ENCODE results near the gene PRKCZ.

Gene PRKCZ

DNA sequence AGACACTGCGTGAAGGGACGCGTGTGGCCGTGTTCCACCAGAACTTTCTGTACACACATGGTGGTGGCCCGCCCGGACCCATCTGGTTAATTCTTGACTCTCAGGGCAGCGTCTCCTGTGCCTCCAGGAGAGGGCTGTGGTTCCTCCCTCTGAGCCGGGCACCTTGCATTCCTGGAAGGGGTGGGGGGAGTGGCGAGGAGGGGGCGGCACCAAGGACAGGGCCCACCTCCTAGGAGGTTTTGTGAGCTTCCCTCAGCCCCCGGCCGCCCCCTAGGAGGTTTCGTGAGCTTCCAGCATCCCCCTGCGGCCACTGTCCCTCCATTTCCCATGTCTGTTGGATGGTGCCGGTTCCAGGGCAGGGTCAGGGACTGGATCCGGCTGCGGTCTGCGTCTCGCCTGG lies 115.4 kb downstream of the PRKCZ start:
- no peaks in the 10 kb centered on the region for H3K9me3 ChIP-seq (ENCODE audit: control insufficient read depth in 2 of 2, low read length in 2 of 2)
- H3K9ac ChIP-seq (ENCODE audit: low read length in 2 of 2) = no peak overlapping the region
- H3K27ac ChIP-seq (ENCODE audit: low read length) = no peak overlapping the region
- no peak overlapping the region for H3K4me3 ChIP-seq (ENCODE audit: low read length in 2 of 2)
- H3K27me3 ChIP-seq (ENCODE audit: control insufficient read depth in 1 of 2, insufficient read depth in 2 of 2, low read length in 2 of 2) = peaks cover 0 to 3% of the 10 kb centered on the region in 2 donors
- H3K36me3 ChIP-seq (ENCODE audit: control insufficient read depth in 2 of 2, insufficient read depth in 2 of 2, low read length in 2 of 2) = no peaks in the 10 kb centered on the region
- H3K4me1 ChIP-seq (ENCODE audit: control insufficient read depth, insufficient read depth, low read length) = no peaks in the 10 kb centered on the region

DNA sequence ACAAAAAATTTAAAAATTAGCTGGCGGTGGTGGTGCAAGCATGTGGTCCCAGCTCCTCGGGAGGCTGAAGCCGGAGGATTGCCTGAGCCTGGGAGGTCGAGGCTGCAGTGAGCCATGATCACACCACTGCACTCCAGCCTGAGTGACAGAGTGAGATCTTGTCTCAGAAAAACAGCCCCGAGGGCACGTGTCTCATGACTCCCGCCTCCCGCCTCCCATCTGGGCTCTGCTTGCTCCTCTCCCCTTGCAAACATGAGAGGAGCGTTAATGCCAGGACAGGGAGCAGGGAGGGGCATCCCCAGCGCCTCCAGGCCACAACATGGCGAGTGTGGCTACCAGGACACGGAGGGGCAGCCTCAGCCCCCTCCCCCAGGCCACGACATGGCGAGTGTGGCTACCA lies 116.0 kb downstream of the PRKCZ start:
- Histone ChIP-seq H3K27me3 (ENCODE audit: control insufficient read depth in 1 of 2, insufficient read depth in 2 of 2, low read length in 2 of 2) (peaks cover 0 to 3% of the 10 kb centered on the region in 2 donors), H3K9ac (ENCODE audit: low read length in 2 of 2) (no peak overlapping the region), H3K4me3 (ENCODE audit: low read length in 2 of 2) (no peak overlapping the region), H3K9me3 (ENCODE audit: control insufficient read depth in 2 of 2, low read length in 2 of 2) (no peaks in the 10 kb centered on the region), H3K36me3 (ENCODE audit: control insufficient read depth in 2 of 2, insufficient read depth in 2 of 2, low read length in 2 of 2) (no peaks in the 10 kb centered on the region), H3K27ac (ENCODE audit: low read length) (no peak overlapping the region), H3K4me1 (ENCODE audit: control insufficient read depth, insufficient read depth, low read length) (no peaks in the 10 kb centered on the region)

DNA sequence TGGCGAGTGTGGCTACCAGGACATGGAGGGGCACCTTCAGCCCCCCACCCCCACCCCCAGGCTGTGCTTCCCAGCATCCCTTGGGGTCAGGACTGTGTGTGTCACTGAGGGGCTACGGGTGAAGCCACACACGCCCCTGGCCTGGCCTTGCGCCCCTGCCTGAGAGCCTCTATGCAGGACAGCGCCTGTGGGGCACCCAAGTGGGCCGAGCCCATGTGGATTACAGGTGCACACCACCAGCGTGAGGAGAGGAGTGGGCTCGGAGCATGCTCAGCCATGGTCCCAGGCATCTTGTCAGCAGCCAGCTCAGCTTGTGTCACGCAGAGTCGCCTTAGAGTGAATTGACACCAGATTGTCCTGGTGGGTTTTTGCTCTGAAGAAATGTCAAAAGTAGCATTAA lies 116.5 kb downstream of the PRKCZ start:
- Histone ChIP-seq H3K9ac (ENCODE audit: low read length in 2 of 2) (no peak overlapping the region), H3K27me3 (ENCODE audit: control insufficient read depth in 1 of 2, insufficient read depth in 2 of 2, low read length in 2 of 2) (peaks cover 0 to 3% of the 10 kb centered on the region in 2 donors), H3K9me3 (ENCODE audit: control insufficient read depth in 2 of 2, low read length in 2 of 2) (no peaks in the 10 kb centered on the region), H3K36me3 (ENCODE audit: control insufficient read depth in 2 of 2, insufficient read depth in 2 of 2, low read length in 2 of 2) (no peaks in the 10 kb centered on the region), H3K4me3 (ENCODE audit: low read length in 2 of 2) (no peak overlapping the region), H3K4me1 (ENCODE audit: control insufficient read depth, insufficient read depth, low read length) (no peaks in the 10 kb centered on the region), H3K27ac (ENCODE audit: low read length) (no peak overlapping the region)

DNA sequence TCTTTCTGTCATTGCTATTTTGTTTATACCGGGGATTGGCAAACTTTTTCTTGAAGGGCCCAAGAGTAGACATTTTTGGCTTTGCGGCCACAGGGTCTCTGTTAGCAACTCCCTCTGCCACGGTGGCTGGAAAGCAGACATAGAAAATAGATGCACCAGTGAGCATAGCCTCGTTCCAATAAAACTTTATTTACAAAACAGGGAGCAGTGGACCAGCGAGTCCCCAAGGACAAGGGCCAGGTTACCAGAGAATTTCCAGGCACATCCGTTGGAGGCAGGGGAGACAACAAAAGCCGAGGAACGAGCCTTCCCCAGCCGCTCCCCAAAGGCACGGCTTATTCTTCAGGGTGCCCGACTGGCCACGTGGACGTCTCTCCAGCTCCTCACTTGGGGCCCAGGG lies 117.9 kb downstream of the PRKCZ start:
- Histone ChIP-seq H3K27ac (ENCODE audit: low read length) (no peak overlapping the region), H3K9ac (ENCODE audit: low read length in 2 of 2) (no peak overlapping the region), H3K27me3 (ENCODE audit: control insufficient read depth in 1 of 2, insufficient read depth in 2 of 2, low read length in 2 of 2) (peaks cover 0 to 3% of the 10 kb centered on the region in 2 donors), H3K4me3 (ENCODE audit: low read length in 2 of 2) (no peak overlapping the region), H3K36me3 (ENCODE audit: control insufficient read depth in 2 of 2, insufficient read depth in 2 of 2, low read length in 2 of 2) (no peaks in the 10 kb centered on the region), H3K4me1 (ENCODE audit: control insufficient read depth, insufficient read depth, low read length) (no peaks in the 10 kb centered on the region), H3K9me3 (ENCODE audit: control insufficient read depth in 2 of 2, low read length in 2 of 2) (no peaks in the 10 kb centered on the region)

DNA sequence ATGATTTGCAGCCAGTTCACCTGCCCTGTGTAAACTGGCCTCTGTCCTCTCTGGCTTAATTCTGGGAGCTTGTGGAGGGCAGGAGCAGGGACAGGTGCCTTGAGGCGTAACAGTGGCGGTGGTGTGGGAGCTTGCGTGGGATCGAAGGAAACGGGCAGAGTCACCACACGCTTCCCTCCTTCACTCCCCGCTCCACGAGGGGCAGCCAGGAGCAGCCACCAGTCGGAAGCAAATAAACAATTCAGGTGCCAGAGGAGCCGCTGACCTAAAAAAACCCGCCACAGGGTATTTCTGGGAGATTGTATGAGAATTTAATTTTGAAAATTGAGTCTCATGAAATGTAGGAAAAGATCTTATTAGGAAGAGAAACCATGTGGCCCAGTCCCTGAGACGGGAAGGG lies 118.3 kb downstream of the PRKCZ start:
- peaks cover 0 to 3% of the 10 kb centered on the region in 2 donors for H3K27me3 ChIP-seq (ENCODE audit: control insufficient read depth in 1 of 2, insufficient read depth in 2 of 2, low read length in 2 of 2)
- H3K9me3 ChIP-seq (ENCODE audit: control insufficient read depth in 2 of 2, low read length in 2 of 2) = no peaks in the 10 kb centered on the region
- no peaks in the 10 kb centered on the region for H3K4me1 ChIP-seq (ENCODE audit: control insufficient read depth, insufficient read depth, low read length)
- no peak overlapping the region for H3K4me3 ChIP-seq (ENCODE audit: low read length in 2 of 2)
- H3K27ac ChIP-seq (ENCODE audit: low read length) = no peak overlapping the region
- H3K36me3 ChIP-seq (ENCODE audit: control insufficient read depth in 2 of 2, insufficient read depth in 2 of 2, low read length in 2 of 2) = no peaks in the 10 kb centered on the region
- H3K9ac ChIP-seq (ENCODE audit: low read length in 2 of 2) = no peak overlapping the region

DNA sequence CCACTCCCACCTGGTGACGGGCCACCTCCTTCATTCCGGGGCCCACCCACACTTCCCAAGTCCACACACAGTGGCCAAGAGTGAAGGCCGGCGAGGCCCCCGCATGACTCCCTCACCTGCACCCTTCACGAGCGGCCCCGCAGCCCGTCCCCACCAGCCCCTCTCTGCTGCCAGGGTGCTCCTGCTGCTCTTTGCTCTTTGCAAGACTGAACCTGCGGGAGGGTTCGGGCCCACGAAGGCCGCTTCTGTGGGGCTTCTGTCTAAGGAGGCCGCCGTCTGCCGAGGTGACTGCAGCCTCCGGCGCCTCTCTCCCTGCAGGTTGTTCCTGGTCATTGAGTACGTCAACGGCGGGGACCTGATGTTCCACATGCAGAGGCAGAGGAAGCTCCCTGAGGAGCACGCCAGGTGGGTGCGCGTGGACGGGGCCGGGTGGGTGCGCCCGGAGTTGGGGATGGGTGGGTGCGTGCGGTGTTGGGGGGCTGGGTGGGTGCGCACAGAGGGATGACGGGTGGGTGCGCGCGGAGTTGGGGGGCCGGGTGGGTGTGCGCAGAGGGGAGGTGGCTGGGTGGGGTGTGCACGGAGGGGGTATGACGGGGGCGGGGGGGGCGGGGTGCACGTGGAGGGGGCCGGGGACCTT lies 119.1 kb downstream of the PRKCZ start:
- no peak overlapping the region for H3K4me3 ChIP-seq (ENCODE audit: low read length in 2 of 2)
- H3K9ac ChIP-seq (ENCODE audit: low read length in 2 of 2) = no peak overlapping the region
- H3K36me3 ChIP-seq (ENCODE audit: control insufficient read depth in 2 of 2, insufficient read depth in 2 of 2, low read length in 2 of 2) = no peaks in the 10 kb centered on the region
- H3K4me1 ChIP-seq (ENCODE audit: control insufficient read depth, insufficient read depth, low read length) = peaks cover 4% of the 10 kb centered on the region
- peaks cover 0 to 3% of the 10 kb centered on the region in 2 donors for H3K27me3 ChIP-seq (ENCODE audit: control insufficient read depth in 1 of 2, insufficient read depth in 2 of 2, low read length in 2 of 2)
- H3K27ac ChIP-seq (ENCODE audit: low read length) = no peak overlapping the region
- no peaks in the 10 kb centered on the region for H3K9me3 ChIP-seq (ENCODE audit: control insufficient read depth in 2 of 2, low read length in 2 of 2)

DNA sequence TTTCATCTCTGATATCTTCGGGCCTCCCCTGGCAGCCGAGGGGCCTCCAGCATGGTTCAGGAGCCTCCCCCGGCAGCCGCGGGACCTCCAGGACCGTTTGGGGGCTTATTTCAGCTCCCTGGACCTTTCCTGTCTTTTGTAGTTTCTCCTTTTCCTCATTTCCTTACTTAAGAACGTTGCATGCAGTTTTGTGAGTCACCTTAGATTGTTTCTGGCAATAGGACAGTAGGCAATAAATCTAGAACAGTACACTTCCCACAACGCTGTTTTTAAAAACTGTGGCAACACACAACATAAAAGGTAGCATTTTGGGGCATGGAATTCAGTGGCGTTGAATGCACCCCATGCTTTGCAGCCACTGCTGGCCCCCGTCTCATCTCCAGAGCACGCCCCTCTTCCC lies 120.0 kb downstream of the PRKCZ start:
- peaks cover 5% of the 10 kb centered on the region for H3K4me1 ChIP-seq (ENCODE audit: control insufficient read depth, insufficient read depth, low read length)
- no peak overlapping the region for H3K4me3 ChIP-seq (ENCODE audit: low read length in 2 of 2)
- H3K9ac ChIP-seq (ENCODE audit: low read length in 2 of 2) = no peak overlapping the region
- no peaks in the 10 kb centered on the region for H3K36me3 ChIP-seq (ENCODE audit: control insufficient read depth in 2 of 2, insufficient read depth in 2 of 2, low read length in 2 of 2)
- no peaks in the 10 kb centered on the region for H3K9me3 ChIP-seq (ENCODE audit: control insufficient read depth in 2 of 2, low read length in 2 of 2)
- peaks cover 0 to 3% of the 10 kb centered on the region in 2 donors for H3K27me3 ChIP-seq (ENCODE audit: control insufficient read depth in 1 of 2, insufficient read depth in 2 of 2, low read length in 2 of 2)
- H3K27ac ChIP-seq (ENCODE audit: low read length) = no peak overlapping the region

DNA sequence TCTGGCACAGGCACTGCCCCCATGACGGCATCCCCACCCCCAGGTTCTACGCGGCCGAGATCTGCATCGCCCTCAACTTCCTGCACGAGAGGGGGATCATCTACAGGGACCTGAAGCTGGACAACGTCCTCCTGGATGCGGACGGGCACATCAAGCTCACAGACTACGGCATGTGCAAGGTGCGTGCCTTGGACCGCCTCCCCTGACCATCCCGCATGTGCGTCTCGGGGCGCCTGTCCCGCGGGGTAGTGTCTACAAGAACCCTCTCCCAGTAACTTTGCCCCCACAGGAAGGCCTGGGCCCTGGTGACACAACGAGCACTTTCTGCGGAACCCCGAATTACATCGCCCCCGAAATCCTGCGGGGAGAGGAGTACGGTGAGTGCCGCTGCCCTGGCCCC lies 121.8 kb downstream of the PRKCZ start:
- Histone ChIP-seq H3K9ac (ENCODE audit: low read length in 2 of 2) (no peak overlapping the region), H3K4me3 (ENCODE audit: low read length in 2 of 2) (no peak overlapping the region), H3K27ac (ENCODE audit: low read length) (no peak overlapping the region)

DNA sequence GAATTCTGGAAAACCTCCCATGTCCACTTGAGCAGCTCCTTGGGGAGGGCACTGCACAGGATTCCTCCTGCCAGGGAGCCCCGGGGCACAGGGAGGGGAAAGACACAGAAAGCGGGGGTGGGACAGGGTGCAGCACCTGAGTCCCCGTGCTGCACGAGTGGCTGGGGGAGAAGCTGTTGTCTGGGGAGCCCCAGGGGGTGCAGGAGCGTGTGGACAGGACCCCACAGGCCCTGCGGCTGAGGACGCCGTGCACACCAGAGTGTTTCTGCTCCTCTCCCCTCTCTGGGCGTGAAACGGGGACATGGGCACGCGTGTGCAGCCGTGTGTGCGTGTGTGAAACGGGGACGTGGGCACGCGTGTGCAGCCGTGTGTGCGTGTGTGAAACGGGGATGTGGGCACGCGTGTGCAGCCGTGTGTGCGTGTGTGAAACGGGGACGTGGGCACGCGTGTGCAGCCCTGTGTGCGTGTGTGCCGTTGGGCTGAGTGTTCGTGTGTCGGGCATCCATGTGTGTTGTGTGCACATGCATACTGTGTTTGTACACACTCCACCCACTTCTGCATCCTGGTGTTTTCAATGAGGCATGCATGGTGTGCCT lies 122.4 kb downstream of the PRKCZ start:
- H3K4me3 ChIP-seq (ENCODE audit: low read length in 2 of 2) = no peak overlapping the region
- H3K27ac ChIP-seq (ENCODE audit: low read length) = no peak overlapping the region
- no peaks in the 10 kb centered on the region for H3K9me3 ChIP-seq (ENCODE audit: control insufficient read depth in 2 of 2, low read length in 2 of 2)
- no peak overlapping the region for H3K9ac ChIP-seq (ENCODE audit: low read length in 2 of 2)
- H3K4me1 ChIP-seq (ENCODE audit: control insufficient read depth, insufficient read depth, low read length) = peaks cover 5% of the 10 kb centered on the region
- H3K36me3 ChIP-seq (ENCODE audit: control insufficient read depth in 2 of 2, insufficient read depth in 2 of 2, low read length in 2 of 2) = no peaks in the 10 kb centered on the region
- H3K27me3 ChIP-seq (ENCODE audit: control insufficient read depth in 1 of 2, insufficient read depth in 2 of 2, low read length in 2 of 2) = peaks cover 0 to 3% of the 10 kb centered on the region in 2 donors

More for the DNA sequence above, 121.8 kb downstream of the PRKCZ start:
- Histone ChIP-seq H3K27me3 (ENCODE audit: control insufficient read depth in 1 of 2, insufficient read depth in 2 of 2, low read length in 2 of 2) (peaks cover 0 to 3% of the 10 kb centered on the region in 2 donors), H3K9me3 (ENCODE audit: control insufficient read depth in 2 of 2, low read length in 2 of 2) (no peaks in the 10 kb centered on the region), H3K4me1 (ENCODE audit: control insufficient read depth, insufficient read depth, low read length) (peaks cover 5% of the 10 kb centered on the region), H3K36me3 (ENCODE audit: control insufficient read depth in 2 of 2, insufficient read depth in 2 of 2, low read length in 2 of 2) (no peaks in the 10 kb centered on the region)

DNA sequence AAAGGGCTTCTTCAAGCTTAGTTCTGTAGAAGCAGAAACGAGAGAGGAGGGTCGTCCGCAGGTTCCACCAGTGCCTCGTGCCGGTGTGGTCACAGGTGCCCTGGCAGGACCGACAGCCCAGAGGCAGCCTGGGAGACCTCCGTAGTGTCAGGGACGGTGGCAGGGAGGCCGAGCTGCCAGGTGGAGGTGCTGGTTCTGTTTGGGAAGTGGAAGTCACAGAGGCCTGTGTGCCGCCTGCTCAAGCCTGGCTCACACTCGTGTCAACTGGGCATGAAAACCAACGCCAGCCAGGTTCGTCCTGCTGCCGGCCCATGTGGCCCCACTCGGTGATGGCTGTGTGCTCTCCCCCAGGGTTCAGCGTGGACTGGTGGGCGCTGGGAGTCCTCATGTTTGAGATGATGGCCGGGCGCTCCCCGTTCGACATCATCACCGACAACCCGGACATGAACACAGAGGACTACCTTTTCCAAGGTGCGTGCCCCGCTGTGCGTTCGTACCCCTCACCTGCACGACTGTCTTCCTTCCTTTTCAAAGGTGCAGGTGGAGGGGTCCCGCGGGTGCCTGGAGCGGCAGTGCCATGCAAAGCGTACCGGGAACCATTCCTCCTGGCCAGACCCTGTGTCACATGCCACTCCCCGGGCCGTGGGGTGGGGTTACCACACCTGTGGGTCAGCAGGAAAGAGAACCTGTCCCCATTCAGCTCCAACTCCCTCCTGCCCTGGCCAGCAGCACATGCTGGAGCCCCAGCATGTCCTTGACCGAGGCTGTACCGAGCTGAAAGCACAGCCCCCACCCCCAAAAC lies 123.5 kb downstream of the PRKCZ start:
- Histone ChIP-seq H3K4me1 (ENCODE audit: control insufficient read depth, insufficient read depth, low read length) (peaks cover 5% of the 10 kb centered on the region), H3K36me3 (ENCODE audit: control insufficient read depth in 2 of 2, insufficient read depth in 2 of 2, low read length in 2 of 2) (no peaks in the 10 kb centered on the region), H3K27me3 (ENCODE audit: control insufficient read depth in 1 of 2, insufficient read depth in 2 of 2, low read length in 2 of 2) (no peaks in the 10 kb centered on the region), H3K9ac (ENCODE audit: low read length in 2 of 2) (no peak overlapping the region), H3K4me3 (ENCODE audit: low read length in 2 of 2) (peak overlapping the region in 1 of 2 donors; percentile 77), H3K9me3 (ENCODE audit: control insufficient read depth in 2 of 2, low read length in 2 of 2) (no peaks in the 10 kb centered on the region), H3K27ac (ENCODE audit: low read length) (no peak overlapping the region)
